ENCODE data around the gene CCM2.

Gene CCM2

DNA sequence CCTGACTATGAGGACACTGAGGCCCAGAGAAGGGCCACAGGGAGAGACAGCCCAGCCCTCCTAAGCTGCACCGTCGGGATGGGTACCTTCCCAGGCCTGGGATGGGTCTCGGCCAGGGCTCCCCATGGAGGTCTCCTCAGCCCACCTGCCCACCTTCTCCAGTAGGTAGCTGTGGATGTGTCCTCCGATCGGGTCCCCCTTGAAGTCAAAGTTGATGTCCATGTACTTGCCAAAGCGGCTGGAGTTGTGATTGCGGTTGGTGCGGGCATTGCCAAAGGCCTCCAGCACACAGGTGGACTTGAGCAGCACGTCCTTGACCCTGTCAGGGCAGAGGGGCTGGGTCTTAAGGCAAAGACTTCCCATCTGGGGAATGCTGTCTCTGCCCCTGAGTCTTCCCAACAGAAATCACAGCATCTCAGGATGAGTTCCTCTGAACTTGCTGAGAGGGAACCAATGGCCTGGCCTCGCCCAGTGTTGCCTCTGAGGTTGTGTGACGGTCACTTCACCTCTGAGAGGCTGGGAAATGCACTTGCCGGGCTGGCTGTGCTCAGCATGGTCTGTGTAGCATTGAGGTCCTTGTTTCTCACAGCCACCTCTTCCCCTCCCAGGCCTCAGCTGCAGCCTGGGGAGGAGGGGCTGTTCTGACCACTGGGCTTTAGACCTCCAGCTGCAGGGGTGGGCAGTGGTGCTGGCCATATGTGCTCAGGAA lies 24.5 kb upstream of the CCM2 start:
- Histone ChIP-seq H3K9me3 (ENCODE audit: control insufficient read depth in 5 of 5, low read length in 5 of 5) (no peaks in the 10 kb centered on the region), H3K27me3 (ENCODE audit: control insufficient read depth in 5 of 5, insufficient read depth in 4 of 5, low read length in 5 of 5) (no peaks in the 10 kb centered on the region), H3K36me3 (ENCODE audit: control insufficient read depth in 5 of 5, insufficient read depth in 5 of 5, low read length in 5 of 5) (peaks cover 0 to 25% (median 16%) of the 10 kb centered on the region in 5 donors), H3K27ac (ENCODE audit: low read depth, low read length) (no peak overlapping the region), H3K4me1 (ENCODE audit: control insufficient read depth in 5 of 5, insufficient read depth in 5 of 5, low read length in 5 of 5) (peaks cover 3 to 35% (median 24%) of the 10 kb centered on the region in 5 donors), H3K4me3 (ENCODE audit: low read depth in 1 of 5, low read length in 5 of 5) (no peak overlapping the region), H3K9ac (ENCODE audit: low read length in 5 of 5) (no peak overlapping the region)

DNA sequence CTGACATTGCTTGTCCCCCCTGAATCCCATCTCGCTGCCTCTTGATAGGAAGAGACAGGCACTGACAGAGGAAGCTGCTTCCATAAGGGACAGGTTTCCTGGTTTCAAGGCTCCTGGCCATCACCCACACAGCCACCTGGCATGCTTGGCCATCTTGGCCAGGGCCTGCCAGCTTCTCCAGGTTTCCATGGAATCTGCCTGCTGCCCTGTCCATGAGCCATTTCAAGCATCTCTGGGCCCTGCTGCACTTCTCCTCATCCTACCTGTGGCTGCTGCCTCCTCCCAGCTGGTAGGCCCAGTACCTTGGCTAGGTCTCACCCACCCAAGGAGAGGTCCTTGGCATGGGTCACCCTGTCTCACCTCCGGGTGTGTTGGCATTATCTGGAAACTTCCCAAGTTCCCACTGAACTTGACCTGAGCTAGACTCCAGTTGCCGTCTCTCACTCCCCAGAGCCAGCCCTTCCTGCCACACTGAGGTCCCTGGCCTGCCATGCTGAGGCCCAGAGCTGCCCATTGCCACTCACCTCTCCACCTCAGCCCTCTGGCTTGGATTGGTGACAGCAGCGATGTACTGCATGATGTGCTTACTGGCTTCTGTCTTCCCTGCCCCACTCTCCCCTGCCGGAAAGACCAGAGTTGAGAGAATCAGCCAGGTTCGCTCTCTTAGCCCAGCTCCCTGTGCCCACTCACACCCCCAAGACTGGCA lies 23.8 kb upstream of the CCM2 start:
- H3K27ac ChIP-seq (ENCODE audit: low read depth, low read length) = no peak overlapping the region
- H3K4me3 ChIP-seq (ENCODE audit: low read depth in 1 of 5, low read length in 5 of 5) = no peak overlapping the region
- H3K36me3 ChIP-seq (ENCODE audit: control insufficient read depth in 5 of 5, insufficient read depth in 5 of 5, low read length in 5 of 5) = peaks cover 0 to 28% (median 19%) of the 10 kb centered on the region in 5 donors
- no peaks in the 10 kb centered on the region for H3K27me3 ChIP-seq (ENCODE audit: control insufficient read depth in 5 of 5, insufficient read depth in 4 of 5, low read length in 5 of 5)
- no peaks in the 10 kb centered on the region for H3K9me3 ChIP-seq (ENCODE audit: control insufficient read depth in 5 of 5, low read length in 5 of 5)
- H3K9ac ChIP-seq (ENCODE audit: low read length in 5 of 5) = peak overlapping the region in 1 of 5 donors; percentile 40
- H3K4me1 ChIP-seq (ENCODE audit: control insufficient read depth in 5 of 5, insufficient read depth in 5 of 5, low read length in 5 of 5) = peaks cover 3 to 43% (median 29%) of the 10 kb centered on the region in 5 donors

DNA sequence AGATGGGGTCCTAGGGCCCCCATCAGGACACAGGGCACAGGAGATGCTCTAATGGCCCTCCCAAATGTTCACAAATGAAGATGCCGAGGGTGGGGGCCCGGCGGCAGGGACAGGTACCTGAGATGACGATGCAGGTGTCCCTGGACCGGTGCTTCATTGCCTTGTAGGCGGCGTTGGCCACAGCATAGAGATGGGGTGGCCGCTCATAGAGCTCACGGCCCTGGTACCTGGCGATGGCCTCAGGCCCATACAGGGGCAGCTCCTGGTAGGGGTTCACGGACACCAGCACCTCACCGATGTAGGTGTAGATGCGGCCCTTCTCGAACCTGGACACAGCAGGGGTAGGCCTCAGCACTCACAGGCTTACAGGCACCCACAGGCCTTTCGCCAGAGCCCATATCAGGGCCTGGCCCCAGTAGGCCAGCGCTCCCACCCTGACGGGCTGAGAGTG lies 23.2 kb upstream of the CCM2 start:
- Histone ChIP-seq H3K4me1 (ENCODE audit: control insufficient read depth in 5 of 5, insufficient read depth in 5 of 5, low read length in 5 of 5) (peaks cover 3 to 44% (median 29%) of the 10 kb centered on the region in 5 donors), H3K4me3 (ENCODE audit: low read depth in 1 of 5, low read length in 5 of 5) (peak overlapping the region in 1 of 5 donors; percentile 18), H3K27ac (ENCODE audit: low read depth, low read length) (no peak overlapping the region), H3K27me3 (ENCODE audit: control insufficient read depth in 5 of 5, insufficient read depth in 4 of 5, low read length in 5 of 5) (no peaks in the 10 kb centered on the region), H3K36me3 (ENCODE audit: control insufficient read depth in 5 of 5, insufficient read depth in 5 of 5, low read length in 5 of 5) (peaks cover 0 to 33% (median 23%) of the 10 kb centered on the region in 5 donors), H3K9me3 (ENCODE audit: control insufficient read depth in 5 of 5, low read length in 5 of 5) (no peaks in the 10 kb centered on the region), H3K9ac (ENCODE audit: low read length in 5 of 5) (peak overlapping the region in 2 of 5 donors; percentile 47 to 48)

DNA sequence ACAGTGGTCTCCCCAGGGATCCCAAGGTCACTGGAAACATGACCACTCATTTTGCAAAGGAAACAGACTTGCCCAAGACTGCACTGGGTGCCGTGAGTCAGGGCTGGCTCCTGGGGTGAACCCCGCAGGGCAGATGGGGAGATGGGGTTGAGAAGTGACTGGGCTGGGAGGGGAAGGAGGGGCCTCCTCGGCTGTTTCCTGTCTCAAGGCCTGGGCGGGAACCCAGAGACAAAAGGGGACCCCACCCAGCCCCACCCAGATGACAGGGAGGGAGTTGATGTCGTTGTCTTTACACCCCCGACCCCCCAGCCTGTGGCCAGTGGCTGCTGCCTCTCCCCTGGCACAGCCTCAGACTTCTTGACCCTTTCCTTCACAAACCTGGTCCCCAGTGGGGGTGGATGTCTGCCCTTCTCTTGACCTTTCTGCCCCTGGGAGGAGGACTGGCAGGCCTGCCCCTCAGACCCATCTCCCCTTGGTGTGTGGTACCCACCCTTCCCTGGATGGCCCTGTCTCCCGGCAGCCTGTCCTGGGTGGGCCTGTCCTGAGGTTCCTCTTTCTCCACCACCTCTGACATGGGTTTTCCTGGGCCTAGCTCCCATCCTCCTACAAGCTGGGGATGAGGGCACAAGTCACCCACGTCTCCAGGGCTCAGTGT lies 22.6 kb upstream of the CCM2 start:
- Histone ChIP-seq H3K4me3 (ENCODE audit: low read depth in 1 of 5, low read length in 5 of 5) (peak overlapping the region in 2 of 5 donors; percentile 13 to 48), H3K4me1 (ENCODE audit: control insufficient read depth in 5 of 5, insufficient read depth in 5 of 5, low read length in 5 of 5) (peaks cover 3 to 44% (median 29%) of the 10 kb centered on the region in 5 donors), H3K36me3 (ENCODE audit: control insufficient read depth in 5 of 5, insufficient read depth in 5 of 5, low read length in 5 of 5) (peaks cover under 1 to 35% (median 27%) of the 10 kb centered on the region in 5 donors), H3K9ac (ENCODE audit: low read length in 5 of 5) (peak overlapping the region in 3 of 5 donors; percentile 18 to 48 (median 47)), H3K9me3 (ENCODE audit: control insufficient read depth in 5 of 5, low read length in 5 of 5) (no peaks in the 10 kb centered on the region), H3K27ac (ENCODE audit: low read depth, low read length) (no peak overlapping the region), H3K27me3 (ENCODE audit: control insufficient read depth in 5 of 5, insufficient read depth in 4 of 5, low read length in 5 of 5) (no peaks in the 10 kb centered on the region)

DNA sequence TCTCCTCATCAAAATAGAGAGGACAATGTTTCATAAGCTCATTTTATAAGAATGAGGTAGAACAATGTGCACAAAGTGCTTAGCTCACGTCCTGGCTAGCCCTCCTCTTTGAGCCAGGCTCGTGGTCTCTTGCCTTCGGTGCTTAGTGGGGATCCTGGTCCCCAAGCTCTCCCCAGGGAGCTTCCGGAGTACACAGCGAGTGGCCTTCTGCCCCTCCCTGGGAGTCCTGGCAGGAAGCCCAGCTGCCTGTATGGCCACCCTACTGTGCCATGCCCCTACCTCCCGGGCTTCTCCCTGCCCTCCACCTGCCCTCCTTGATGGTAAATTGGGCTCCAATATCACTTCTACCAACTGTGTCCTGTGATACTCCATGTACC lies 22.1 kb upstream of the CCM2 start:
- peaks cover 3 to 44% (median 29%) of the 10 kb centered on the region in 5 donors for H3K4me1 ChIP-seq (ENCODE audit: control insufficient read depth in 5 of 5, insufficient read depth in 5 of 5, low read length in 5 of 5)
- H3K27me3 ChIP-seq (ENCODE audit: control insufficient read depth in 5 of 5, insufficient read depth in 4 of 5, low read length in 5 of 5) = no peaks in the 10 kb centered on the region
- H3K4me3 ChIP-seq (ENCODE audit: low read depth in 1 of 5, low read length in 5 of 5) = peak overlapping the region in 2 of 5 donors; percentile 13 to 48
- peaks cover 5 to 40% (median 31%) of the 10 kb centered on the region in 5 donors for H3K36me3 ChIP-seq (ENCODE audit: control insufficient read depth in 5 of 5, insufficient read depth in 5 of 5, low read length in 5 of 5)
- no peaks in the 10 kb centered on the region for H3K9me3 ChIP-seq (ENCODE audit: control insufficient read depth in 5 of 5, low read length in 5 of 5)
- no peak overlapping the region for H3K27ac ChIP-seq (ENCODE audit: low read depth, low read length)
- H3K9ac ChIP-seq (ENCODE audit: low read length in 5 of 5) = peak overlapping the region in 2 of 5 donors; percentile 18 to 33

DNA sequence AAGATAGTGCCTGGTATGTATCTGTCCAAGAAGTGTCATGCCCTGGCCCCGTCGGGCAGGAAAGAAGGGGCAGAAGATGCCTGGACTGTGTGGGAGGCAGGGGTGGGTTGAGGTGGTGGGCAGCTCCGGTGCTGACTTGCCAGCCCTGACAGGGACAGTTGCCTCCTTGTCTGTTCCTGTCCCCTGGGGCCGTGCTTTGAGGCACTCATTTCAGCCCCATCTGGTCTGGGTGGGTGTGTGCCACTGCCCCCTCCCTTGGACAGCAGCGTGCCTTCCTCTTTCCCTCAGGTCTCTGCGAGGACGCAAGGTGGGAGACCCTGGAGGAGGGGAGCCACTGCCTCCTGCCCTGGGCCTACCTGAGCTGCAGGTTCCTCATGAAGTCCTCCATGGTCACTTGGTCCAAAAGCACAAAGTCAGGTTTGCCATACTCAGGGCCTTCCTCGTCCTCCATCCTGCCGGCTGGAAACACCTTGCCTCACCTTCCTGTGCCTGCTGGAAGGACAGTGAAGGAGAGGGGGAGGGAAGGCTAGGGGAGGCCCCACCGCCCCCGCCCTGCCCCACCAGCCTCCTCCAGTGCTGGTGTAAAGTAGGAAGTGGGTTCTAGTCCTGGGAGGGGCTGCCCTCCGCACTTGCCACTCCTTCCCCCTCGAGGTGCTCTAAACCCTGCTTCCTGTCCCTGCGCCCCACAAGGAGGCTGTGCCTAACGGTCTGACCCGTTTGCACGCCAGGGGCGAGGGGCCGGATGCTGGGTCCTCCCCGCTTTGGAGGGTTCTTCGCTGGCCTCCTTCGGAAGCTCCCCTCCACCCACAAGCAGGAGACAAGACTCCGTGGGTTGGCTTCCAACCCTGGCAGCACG lies 21.3 kb upstream of the CCM2 start, which contains the start of gene MYO1G:
TSS of gene MYO1G (minus strand) at position 505 of the 856 bp plus-strand sequence. CDS start at position 451, 54 bp downstream.
- no peaks in the 10 kb centered on the region for H3K9me3 ChIP-seq (ENCODE audit: control insufficient read depth in 5 of 5, low read length in 5 of 5)
- no peak within 1 kb of the TSS for H3K27ac ChIP-seq (ENCODE audit: low read depth, low read length)
- peak within 1 kb of the TSS in 3 of 5 donors; percentile 13 to 48 (median 17) for H3K4me3 ChIP-seq (ENCODE audit: low read depth in 1 of 5, low read length in 5 of 5)
- peak within 1 kb of the TSS in 2 of 5 donors; percentile 18 to 38 for H3K9ac ChIP-seq (ENCODE audit: low read length in 5 of 5)
- H3K27me3 ChIP-seq (ENCODE audit: control insufficient read depth in 5 of 5, insufficient read depth in 4 of 5, low read length in 5 of 5) = no peaks in the 10 kb centered on the region
- peaks cover 3 to 44% (median 31%) of the 10 kb centered on the region in 5 donors for H3K4me1 ChIP-seq (ENCODE audit: control insufficient read depth in 5 of 5, insufficient read depth in 5 of 5, low read length in 5 of 5)
- peaks cover 5 to 48% (median 39%) of the 10 kb centered on the region in 5 donors for H3K36me3 ChIP-seq (ENCODE audit: control insufficient read depth in 5 of 5, insufficient read depth in 5 of 5, low read length in 5 of 5)

DNA sequence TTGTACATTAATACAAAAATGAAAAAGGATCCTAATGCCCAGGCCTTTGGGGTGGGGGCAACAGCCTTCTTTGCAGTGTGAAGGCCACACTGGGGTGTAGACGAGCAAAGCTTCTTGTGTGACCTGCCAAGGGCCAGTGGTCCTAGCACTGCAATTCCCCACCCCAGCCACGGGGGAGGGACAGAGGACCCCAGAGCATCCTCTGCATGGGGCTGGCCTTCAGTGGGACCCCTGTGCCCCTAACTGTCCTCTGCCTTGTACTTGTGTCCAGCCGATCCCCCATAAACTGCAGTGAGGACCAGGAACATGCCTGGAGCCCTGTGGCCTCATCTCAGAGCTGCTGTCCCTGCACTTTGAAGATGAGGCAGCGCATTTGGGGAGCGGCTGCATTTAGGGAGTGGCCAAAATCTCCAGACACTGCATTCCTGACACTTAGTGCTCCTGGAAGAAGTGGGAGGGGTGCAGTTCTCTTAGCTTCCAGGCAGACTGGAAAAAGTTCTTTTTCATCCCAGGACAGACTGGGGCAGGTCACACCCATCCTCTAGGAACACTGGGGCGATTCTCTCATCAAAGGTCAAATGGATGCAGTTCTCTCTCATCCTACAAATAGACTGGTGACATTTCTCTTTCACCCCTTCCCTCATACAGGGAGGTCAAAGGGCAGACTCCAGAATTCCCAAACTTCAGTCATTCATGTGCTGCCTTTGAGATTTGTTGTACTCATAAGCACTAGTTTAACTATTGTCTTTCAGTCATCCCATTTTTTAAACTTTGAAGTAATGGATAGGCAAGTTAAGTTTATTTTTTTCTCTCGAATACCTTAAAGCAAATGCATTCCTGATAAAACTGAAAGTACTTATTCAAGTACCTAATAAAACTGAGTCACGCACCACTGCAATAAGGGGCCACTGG lies 20.3 kb upstream of the CCM2 start:
- H3K27ac ChIP-seq (ENCODE audit: low read depth, low read length) = no peak overlapping the region
- peaks cover 5 to 58% (median 49%) of the 10 kb centered on the region in 5 donors for H3K36me3 ChIP-seq (ENCODE audit: control insufficient read depth in 5 of 5, insufficient read depth in 5 of 5, low read length in 5 of 5)
- no peaks in the 10 kb centered on the region for H3K9me3 ChIP-seq (ENCODE audit: control insufficient read depth in 5 of 5, low read length in 5 of 5)
- H3K27me3 ChIP-seq (ENCODE audit: control insufficient read depth in 5 of 5, insufficient read depth in 4 of 5, low read length in 5 of 5) = no peaks in the 10 kb centered on the region
- peaks cover 3 to 49% (median 37%) of the 10 kb centered on the region in 5 donors for H3K4me1 ChIP-seq (ENCODE audit: control insufficient read depth in 5 of 5, insufficient read depth in 5 of 5, low read length in 5 of 5)
- H3K4me3 ChIP-seq (ENCODE audit: low read depth in 1 of 5, low read length in 5 of 5) = no peak overlapping the region
- H3K9ac ChIP-seq (ENCODE audit: low read length in 5 of 5) = peak overlapping the region in 1 of 5 donors; percentile 38

DNA sequence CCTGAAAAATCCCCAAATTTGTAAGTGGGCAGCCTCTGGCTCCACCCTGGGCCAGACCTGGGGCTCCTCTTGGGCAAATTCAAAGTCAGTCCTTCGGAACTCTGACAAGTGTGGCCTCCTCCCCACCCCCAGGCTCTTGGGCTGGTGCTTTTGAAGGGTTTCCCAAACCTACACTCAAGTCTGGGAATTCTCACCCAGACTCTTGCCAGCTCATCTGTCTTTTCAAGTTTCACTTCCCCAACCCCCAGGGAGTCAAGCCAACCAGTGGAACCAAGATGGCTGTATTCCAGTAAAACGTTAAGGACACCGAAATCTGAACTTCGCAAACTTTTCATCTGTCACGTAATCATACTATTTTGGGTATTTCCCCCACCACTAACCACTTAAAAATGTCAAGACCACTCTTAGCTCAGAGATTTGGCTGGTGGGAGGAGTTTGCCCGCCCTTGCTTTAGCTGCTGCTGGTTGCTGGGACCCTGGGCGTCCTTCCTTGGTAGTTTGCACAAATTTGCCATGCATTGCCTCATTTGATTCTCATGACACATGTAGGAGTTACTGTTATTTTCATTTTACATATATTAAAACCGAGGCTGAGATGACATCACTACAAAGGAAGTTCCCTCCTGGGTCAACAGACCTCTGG lies 19.5 kb upstream of the CCM2 start:
- H3K36me3 ChIP-seq (ENCODE audit: control insufficient read depth in 5 of 5, insufficient read depth in 5 of 5, low read length in 5 of 5) = peaks cover 5 to 57% (median 48%) of the 10 kb centered on the region in 5 donors
- no peaks in the 10 kb centered on the region for H3K9me3 ChIP-seq (ENCODE audit: control insufficient read depth in 5 of 5, low read length in 5 of 5)
- H3K4me3 ChIP-seq (ENCODE audit: low read depth in 1 of 5, low read length in 5 of 5) = no peak overlapping the region
- H3K9ac ChIP-seq (ENCODE audit: low read length in 5 of 5) = no peak overlapping the region
- H3K4me1 ChIP-seq (ENCODE audit: control insufficient read depth in 5 of 5, insufficient read depth in 5 of 5, low read length in 5 of 5) = peaks cover 3 to 57% (median 43%) of the 10 kb centered on the region in 5 donors
- no peaks in the 10 kb centered on the region for H3K27me3 ChIP-seq (ENCODE audit: control insufficient read depth in 5 of 5, insufficient read depth in 4 of 5, low read length in 5 of 5)
- peak overlapping the region; percentile 25 for H3K27ac ChIP-seq (ENCODE audit: low read depth, low read length)

Data from subcutaneous abdominal adipose tissue (tissue), 5 donors.